ENCODE measurements around the gene ACADS. TPM values are rescaled to one million over a fixed set of nuclear protein-coding genes. Genes with fewer than 3 reads are reported as not detected.

The ACADS gene
- total and polyA plus RNA-seq, 9 of the 15 experiments (the other 6 are each of a cell fraction or from before 2014, with no cell fraction given): 0.06 to 20.3 (median 8.8) TPM

- TF ChIP-seq TFE3 (CRISPR knock-in tag; IDR thresholded peaks at IDR 0.05) (no peak), PML (IDR thresholded peaks at IDR 0.05; ENCODE audit: low read length) (no peak), GATA2 (CRISPR knock-in tag; IDR thresholded peaks at IDR 0.05) (no peak), CTBP1 (IDR thresholded peaks at IDR 0.05; ENCODE audit: borderline replicate concordance) (peak; percentile 89; the same call in 1 of the 2 replicates), SP2 (IDR thresholded peaks at IDR 0.05; ENCODE audit: extremely low read depth, low read depth, low read length, poor library complexity, severe bottlenecking) (peak; percentile 37), ZNF518B (CRISPR knock-in tag; IDR thresholded peaks at IDR 0.05) (no peak), ZNF184 (CRISPR knock-in tag; IDR thresholded peaks at IDR 0.05) (no peak), TARDBP (IDR thresholded peaks at IDR 0.05) (peak; percentile 73), ARID4B (CRISPR knock-in tag; IDR thresholded peaks at IDR 0.05) (peak; percentile 89), CSDE1 (IDR thresholded peaks at IDR 0.05) (no peak), RBM34 (IDR thresholded peaks at IDR 0.05; ENCODE audit: borderline replicate concordance, insufficient read depth, low read length) (no peak), ZNF324 (CRISPR knock-in tag; IDR thresholded peaks at IDR 0.05) (no peak), RNF2 (IDR thresholded peaks at IDR 0.05) (no peak), KLF10 (CRISPR knock-in tag; IDR thresholded peaks at IDR 0.05) (no peak), SMAD4 (CRISPR knock-in tag; conservative IDR thresholded peaks at IDR 0.05) (peak; percentile 52), FUS (optimal IDR thresholded peaks at IDR 0.05; ENCODE audit: low read depth, low read length) (peak; percentile 33)
- TF ChIP-seq, protein P1, sequence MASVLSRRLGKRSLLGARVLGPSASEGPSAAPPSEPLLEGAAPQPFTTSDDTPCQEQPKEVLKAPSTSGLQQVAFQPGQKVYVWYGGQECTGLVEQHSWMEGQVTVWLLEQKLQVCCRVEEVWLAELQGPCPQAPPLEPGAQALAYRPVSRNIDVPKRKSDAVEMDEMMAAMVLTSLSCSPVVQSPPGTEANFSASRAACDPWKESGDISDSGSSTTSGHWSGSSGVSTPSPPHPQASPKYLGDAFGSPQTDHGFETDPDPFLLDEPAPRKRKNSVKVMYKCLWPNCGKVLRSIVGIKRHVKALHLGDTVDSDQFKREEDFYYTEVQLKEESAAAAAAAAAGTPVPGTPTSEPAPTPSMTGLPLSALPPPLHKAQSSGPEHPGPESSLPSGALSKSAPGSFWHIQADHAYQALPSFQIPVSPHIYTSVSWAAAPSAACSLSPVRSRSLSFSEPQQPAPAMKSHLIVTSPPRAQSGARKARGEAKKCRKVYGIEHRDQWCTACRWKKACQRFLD (CRISPR knock-in tag; IDR thresholded peaks at IDR 0.05): no peak; the same call in 1 of the 2 replicates
Observed at GRCh38 chr12:120686690-120687577, 38.7 kb upstream of the ACADS start, which contains the start of gene MLEC (continued).

Measured in K562 (cell line).